ENCODE measurements around the gene SCYGR2.
"Not testable (repeated sequence)": the region's sequence is repeated elsewhere in the genome, so short reads cannot be mapped to it uniquely, and the experiment has no call there.

SCYGR2 gene

GRCh38 chr2:227598835-227599503, at the start of gene SCYGR2:
TSS of gene SCYGR2 (plus strand) at chr2:227598893. CDS start at chr2:227598893, 0 bp downstream.
- H3K27ac Mint-ChIP-seq; H3K4me3 Mint-ChIP-seq; intact Hi-C loops (cut with micrococcal nuclease); H3K36me3 Mint-ChIP-seq (ENCODE audit: low read depth); H3K9me3 Mint-ChIP-seq; H3K4me1 Mint-ChIP-seq (ENCODE audit: low read depth): not testable (repeated sequence)
- peaks cover 36% of the 10 kb centered on the region for H3K27me3 Mint-ChIP-seq

GRCh38 chr2:227551836-227552235, 46.9 kb upstream of the SCYGR2 start:
- Mint-ChIP-seq H3K27me3 (no peaks in the 10 kb centered on the region), H3K9me3 (no peaks in the 10 kb centered on the region), H3K4me3 (no peak overlapping the region), H3K4me1 (ENCODE audit: low read depth) (no peaks in the 10 kb centered on the region), H3K27ac (no peak overlapping the region), H3K36me3 (ENCODE audit: low read depth) (peaks cover 65% of the 10 kb centered on the region)
- intact Hi-C loops (cut with micrococcal nuclease): no loop called here

- intact Hi-C loops (cut with micrococcal nuclease): no loop called here
- Mint-ChIP-seq H3K27ac (no peak overlapping the region), H3K4me1 (ENCODE audit: low read depth) (no peaks in the 10 kb centered on the region), H3K4me3 (no peak overlapping the region), H3K9me3 (no peaks in the 10 kb centered on the region), H3K27me3 (no peaks in the 10 kb centered on the region), H3K36me3 (ENCODE audit: low read depth) (peaks cover 34% of the 10 kb centered on the region)
Observed at GRCh38 chr2:227562581-227562980, 36.1 kb upstream of the SCYGR2 start.

GRCh38 chr2:227565080-227565479, 33.6 kb upstream of the SCYGR2 start:
- H3K27ac Mint-ChIP-seq: no peak overlapping the region
- no peaks in the 10 kb centered on the region for H3K9me3 Mint-ChIP-seq
- peaks cover 34% of the 10 kb centered on the region for H3K36me3 Mint-ChIP-seq (ENCODE audit: low read depth)
- no peaks in the 10 kb centered on the region for H3K27me3 Mint-ChIP-seq
- no peak overlapping the region for H3K4me3 Mint-ChIP-seq
- no peaks in the 10 kb centered on the region for H3K4me1 Mint-ChIP-seq (ENCODE audit: low read depth)
- intact Hi-C loops (cut with micrococcal nuclease): no loop called here

- H3K27ac Mint-ChIP-seq: no peak overlapping the region
- intact Hi-C loops (cut with micrococcal nuclease): no loop called here
- H3K27me3 Mint-ChIP-seq: no peaks in the 10 kb centered on the region
- peaks cover 30% of the 10 kb centered on the region for H3K36me3 Mint-ChIP-seq (ENCODE audit: low read depth)
- H3K9me3 Mint-ChIP-seq: no peaks in the 10 kb centered on the region
- H3K4me1 Mint-ChIP-seq (ENCODE audit: low read depth): no peaks in the 10 kb centered on the region
- H3K4me3 Mint-ChIP-seq: no peak overlapping the region
Observed at GRCh38 chr2:227566012-227566411, 32.7 kb upstream of the SCYGR2 start.

GRCh38 chr2:227568852-227569169, 29.9 kb upstream of the SCYGR2 start:
- Mint-ChIP-seq H3K36me3 (ENCODE audit: low read depth) (peaks cover 20% of the 10 kb centered on the region), H3K4me3 (no peak overlapping the region), H3K27me3 (peaks cover 2% of the 10 kb centered on the region), H3K4me1 (ENCODE audit: low read depth) (no peaks in the 10 kb centered on the region), H3K27ac (no peak overlapping the region), H3K9me3 (no peaks in the 10 kb centered on the region)
- intact Hi-C loops (cut with micrococcal nuclease): no loop called here

- Mint-ChIP-seq H3K4me1 (ENCODE audit: low read depth) (no peaks in the 10 kb centered on the region), H3K9me3 (no peaks in the 10 kb centered on the region), H3K27me3 (peaks cover 2% of the 10 kb centered on the region), H3K4me3 (no peak overlapping the region), H3K27ac (no peak overlapping the region), H3K36me3 (ENCODE audit: low read depth) (peaks cover 6% of the 10 kb centered on the region)
- intact Hi-C loops (cut with micrococcal nuclease): no loop called here
Observed at GRCh38 chr2:227570615-227571014, 28.1 kb upstream of the SCYGR2 start.

GRCh38 chr2:227576110-227576509, 22.6 kb upstream of the SCYGR2 start:
- intact Hi-C loops (cut with micrococcal nuclease): no loop called here
- Mint-ChIP-seq H3K36me3 (ENCODE audit: low read depth) (no peaks in the 10 kb centered on the region), H3K27ac (no peak overlapping the region), H3K4me1 (ENCODE audit: low read depth) (no peaks in the 10 kb centered on the region), H3K4me3 (no peak overlapping the region), H3K9me3 (no peaks in the 10 kb centered on the region), H3K27me3 (peaks cover 5% of the 10 kb centered on the region)

GRCh38 chr2:227576812-227577211, 21.9 kb upstream of the SCYGR2 start:
- no peak overlapping the region for H3K27ac Mint-ChIP-seq
- intact Hi-C loops (cut with micrococcal nuclease): no loop called here
- H3K36me3 Mint-ChIP-seq (ENCODE audit: low read depth): no peaks in the 10 kb centered on the region
- H3K4me1 Mint-ChIP-seq (ENCODE audit: low read depth): no peaks in the 10 kb centered on the region
- no peak overlapping the region for H3K4me3 Mint-ChIP-seq
- H3K27me3 Mint-ChIP-seq: peaks cover 5% of the 10 kb centered on the region
- H3K9me3 Mint-ChIP-seq: peaks cover 2% of the 10 kb centered on the region

GRCh38 chr2:227577555-227577954, 21.1 kb upstream of the SCYGR2 start:
- Mint-ChIP-seq H3K9me3 (peaks cover 9% of the 10 kb centered on the region), H3K36me3 (ENCODE audit: low read depth) (no peaks in the 10 kb centered on the region), H3K27me3 (peaks cover 5% of the 10 kb centered on the region), H3K4me1 (ENCODE audit: low read depth) (no peaks in the 10 kb centered on the region), H3K27ac (no peak overlapping the region), H3K4me3 (no peak overlapping the region)
- intact Hi-C loops (cut with micrococcal nuclease): no loop called here

- Mint-ChIP-seq H3K9me3 (peaks cover 16% of the 10 kb centered on the region), H3K27ac (no peak overlapping the region), H3K36me3 (ENCODE audit: low read depth) (no peaks in the 10 kb centered on the region), H3K27me3 (peaks cover 3% of the 10 kb centered on the region), H3K4me3 (no peak overlapping the region), H3K4me1 (ENCODE audit: low read depth) (no peaks in the 10 kb centered on the region)
- intact Hi-C loops (cut with micrococcal nuclease): no loop called here
Observed at GRCh38 chr2:227578642-227579041, 20.1 kb upstream of the SCYGR2 start.

- intact Hi-C loops (cut with micrococcal nuclease): no loop called here
- Mint-ChIP-seq H3K4me1 (ENCODE audit: low read depth) (no peaks in the 10 kb centered on the region), H3K27ac (no peak overlapping the region)
Observed at GRCh38 chr2:227579791-227580190, 18.9 kb upstream of the SCYGR2 start.

GRCh38 chr2:227582369-227582768, 16.3 kb upstream of the SCYGR2 start:
- Mint-ChIP-seq H3K27me3 (peaks cover 7% of the 10 kb centered on the region), H3K27ac (no peak overlapping the region), H3K4me1 (ENCODE audit: low read depth) (no peaks in the 10 kb centered on the region), H3K9me3 (peaks cover 16% of the 10 kb centered on the region), H3K4me3 (no peak overlapping the region), H3K36me3 (ENCODE audit: low read depth) (no peaks in the 10 kb centered on the region)
- intact Hi-C loops (cut with micrococcal nuclease): no loop called here

More at GRCh38 chr2:227579791-227580190, 18.9 kb upstream of the SCYGR2 start:
- no peaks in the 10 kb centered on the region for H3K36me3 Mint-ChIP-seq (ENCODE audit: low read depth)
- peaks cover 16% of the 10 kb centered on the region for H3K9me3 Mint-ChIP-seq
- no peak overlapping the region for H3K4me3 Mint-ChIP-seq
- H3K27me3 Mint-ChIP-seq: peaks cover 3% of the 10 kb centered on the region

GRCh38 chr2:227592694-227593387, 5.9 kb upstream of the SCYGR2 start:
- Mint-ChIP-seq H3K27ac (no peak overlapping the region), H3K9me3 (no peaks in the 10 kb centered on the region), H3K4me3 (no peak overlapping the region), H3K4me1 (ENCODE audit: low read depth) (no peaks in the 10 kb centered on the region), H3K36me3 (ENCODE audit: low read depth) (no peaks in the 10 kb centered on the region), H3K27me3 (peaks cover 28% of the 10 kb centered on the region)
- intact Hi-C loops (cut with micrococcal nuclease): no loop called here

GRCh38 chr2:227595797-227596196, 2.9 kb upstream of the SCYGR2 start:
- Mint-ChIP-seq H3K4me3 (no peak overlapping the region), H3K36me3 (ENCODE audit: low read depth) (no peaks in the 10 kb centered on the region), H3K4me1 (ENCODE audit: low read depth) (no peaks in the 10 kb centered on the region), H3K27ac (no peak overlapping the region), H3K27me3 (peaks cover 31% of the 10 kb centered on the region), H3K9me3 (no peaks in the 10 kb centered on the region)
- intact Hi-C loops (cut with micrococcal nuclease): no loop called here

Measured in dendritic cell treated with granulocyte-macrophage colony-stimulating factor and Interleukin-4, amounts not matched to agents 40 ng/mL and 50 ng/mL, for 4 days (primary cell).